K562 (cell line): Measurements from ENCODE around the gene TRPV6. TPM values are rescaled to one million over a fixed set of nuclear protein-coding genes. Genes with fewer than 3 reads are reported as not detected.

Source experiments
- ATAC-seq: fragments of 200-7000 bp; cut with Tn5 transposase; 3 replicates; pipeline ENCODE4 v1.9.1; 2020; ENCODE audit warnings: moderate library complexity
- BruUV-seq: library from RNA; stranded (reverse); fragments of 400-500 nt; replicated peaks from 2 replicates; lab custom pipeline; 2021; lab: Mats Ljungman, UMichigan
- CTCF ChIA-PET: fragments of 300-600 bp; formaldehyde crosslinking; extraction: SDS; loops from one replicate; lab custom pipeline; 2021; ENCODE audit warnings: low intra/inter-chr PET ratio; lab: Yijun Ruan, JAX
- POLR2A ChIA-PET: fragments of 300-600, 350-650 bp; sonication (Branson Sonifier 250); formaldehyde crosslinking; extraction: SDS; loops from one replicate; lab custom pipeline; 2021; ENCODE audit warnings: antibody characterized with exemption, inconsistent platforms; lab: Yijun Ruan, JAX
- DNase-seq, 4 experiments: peaks; one replicate each; pipeline versions ENCODE4 v3.0.0 to v3.0.0-alpha.2; 2011 to 2018; ENCODE audit warnings: low spot score in 3 of 4, mixed read lengths in 3 of 4; ENCODE audit errors: extremely low read depth in 1 of 4
- FAIRE-seq: peaks from 2 replicates; lab custom pipeline; 2011; peaks lifted over from hg19 to GRCh38; lab: Jason Lieb, UNC
- H2AFZ ChIP-seq: 2 replicates; pipeline ENCODE4 v1.6.0; 2011; ENCODE audit warnings: low read depth, low read length, control low read depth, inconsistent platforms
- H3K27ac ChIP-seq: fragments of 200-600 bp; 3 replicates; pipeline ENCODE4 v1.8.0; 2011; ENCODE audit warnings: low read depth, mild to moderate bottlenecking, control low read depth, inconsistent platforms, low read length, moderate library complexity, mixed read lengths; ENCODE audit errors: extremely low read depth
- H3K27me3 ChIP-seq, 2 experiments: fragments of 300-600 bp in 1 of 2; 2 replicates in 1 of 2; 3 replicates in 1 of 2; pipeline versions ENCODE4 v1.6.0 to v1.8.0; 2011; ENCODE audit warnings: inconsistent platforms in 2 of 2, low read length in 2 of 2, mild to moderate bottlenecking in 1 of 2, mixed read lengths in 1 of 2, moderate library complexity in 1 of 2; ENCODE audit not compliant: control insufficient read depth in 2 of 2, insufficient read depth in 2 of 2
- H3K36me3 ChIP-seq: fragments of 300-600 bp; 3 replicates; pipeline ENCODE4 v1.8.0; 2011; ENCODE audit warnings: mild to moderate bottlenecking, low read length, inconsistent platforms; ENCODE audit not compliant: control insufficient read depth, insufficient read depth
- H3K4me1 ChIP-seq, 2 experiments: fragments of 200-600 bp in 1 of 2; replicated peaks in 1 of 2; 2 replicates in 1 of 2; 3 replicates in 1 of 2; pipeline versions ENCODE4 v1.5.1 to v1.8.0; 2011; ENCODE audit warnings: inconsistent platforms in 2 of 2, low read length in 2 of 2, mild to moderate bottlenecking in 1 of 2, mixed read lengths in 1 of 2, moderate library complexity in 1 of 2; ENCODE audit not compliant: control insufficient read depth in 2 of 2, insufficient read depth in 2 of 2
- H3K4me2 ChIP-seq: 2 replicates; pipeline ENCODE4 v1.6.1; 2011; ENCODE audit warnings: low read length, control low read depth, inconsistent platforms, mixed read lengths; ENCODE audit not compliant: insufficient read depth
- H3K4me3 ChIP-seq: fragments of 200-600 bp; sonication (generic), shearing (Covaris generic); 2 replicates; pipeline ENCODE4 v1.5.1; 2016; ENCODE audit warnings: control low read depth, inconsistent platforms
- H3K79me2 ChIP-seq: fragments of 200-600 bp; 3 replicates; pipeline ENCODE4 v1.8.0; 2011; ENCODE audit warnings: low read length, inconsistent platforms; ENCODE audit not compliant: control insufficient read depth, insufficient read depth
- H3K9ac ChIP-seq, 2 experiments: 2 replicates each; pipeline versions ENCODE4 v1.6.0 to v1.6.1; 2011; ENCODE audit warnings: low read depth in 2 of 2, low read length in 2 of 2, control low read depth in 1 of 2, inconsistent platforms in 1 of 2, mild to moderate bottlenecking in 1 of 2, mixed read lengths in 1 of 2; ENCODE audit not compliant: insufficient read depth in 1 of 2
- H3K9me1 ChIP-seq: one replicate; pipeline ENCODE4 v1.6.0; 2011; ENCODE audit warnings: inconsistent platforms, mild to moderate bottlenecking, low read length, moderate library complexity; ENCODE audit not compliant: control insufficient read depth, insufficient read depth
- H3K9me3 ChIP-seq: replicated peaks from 2 replicates; pipeline ENCODE4 v1.5.1; 2011; ENCODE audit warnings: low read depth, low read length, inconsistent platforms; ENCODE audit not compliant: control insufficient read depth, insufficient read depth
- H4K20me1 ChIP-seq: replicated peaks from 2 replicates; pipeline ENCODE4 v1.6.1; 2011; ENCODE audit warnings: low read length, inconsistent platforms, mixed read lengths; ENCODE audit not compliant: control insufficient read depth, insufficient read depth
- EP300 ChIP-seq: IDR thresholded peaks from 2 replicates; pipeline ENCODE4 v1.6.1; 2012; ENCODE audit warnings: low read length, improper control_type of control experiment
- FOXA1 ChIP-seq: fragments of 450-650 bp; IDR thresholded peaks from 2 replicates; pipeline ENCODE4 v1.6.1; 2016; ENCODE audit warnings: mild to moderate bottlenecking, borderline replicate concordance
- FUS ChIP-seq: fragments of 200-400 bp; formaldehyde crosslinking; optimal IDR thresholded peaks from 2 replicates; pipeline ENCODE3; 2017; ENCODE audit warnings: low read depth, low read length
- GABPB2 ChIP-seq: fragments of 250-450 bp; sonication (Bioruptor Pico); conservative IDR thresholded peaks from 2 replicates; pipeline ENCODE4 v1.5.1; 2021; ENCODE audit warnings: mild to moderate bottlenecking
- IRF2 ChIP-seq: sonication (generic); formaldehyde crosslinking; IDR thresholded peaks from 2 replicates; pipeline ENCODE4 v1.8.1; 2022; ENCODE audit warnings: mild to moderate bottlenecking, missing genetic modification reagents
- MYNN ChIP-seq, 2 experiments: sonication (generic); formaldehyde crosslinking in 1 of 2; IDR thresholded peaks; 2 replicates each; pipeline versions ENCODE4 v1.5.0 to v1.6.1; 2016 to 2020; ENCODE audit warnings: antibody characterized with exemption in 1 of 2, missing genetic modification reagents in 1 of 2
- RFX7 ChIP-seq: fragments of 250-450 bp; sonication (Bioruptor Pico); IDR thresholded peaks from 2 replicates; pipeline ENCODE4 v1.5.1; 2021; ENCODE audit warnings: mild to moderate bottlenecking
- ZNF263 ChIP-seq: sonication (generic); formaldehyde crosslinking; IDR thresholded peaks from 2 replicates; pipeline ENCODE4 v1.8.0; 2022; ENCODE audit warnings: mild to moderate bottlenecking, missing genetic modification reagents, borderline replicate concordance
- WGBS: fragments of 100-300 bp; shearing (Covaris generic); methylation state at CpG from one replicate; pipeline ENCODE4 v1.1.6; 2016; ENCODE audit warnings: low coverage, mixed read lengths; ENCODE audit not compliant: insufficient coverage; ENCODE audit errors: missing lambda C conversion rate; 5-methylcytosine and 5-hydroxymethylcytosine counted together
- in situ Hi-C: fragments of 300-500 bp; cut with MboI; formaldehyde crosslinking; loops from 4 replicates; pipeline ENCODE4 v1.15.0; 2018; ENCODE audit warnings: inconsistent platforms, mixed read lengths
- intact Hi-C: fragments of 100-400 bp; cut with micrococcal nuclease; formaldehyde crosslinking; loops from 2 replicates; pipeline ENCODE4 v1.14.2; 2022
- polyA plus RNA-seq, 8 experiments: library from polyadenylated mRNA; depleted of rRNA in 4 of 8; stranded (reverse) in 5 of 8; unstranded in 3 of 8; fragments of >200 nt; fragmentation: Nextera tagmentation in 2 of 8; fragmentation: Illumina TruSeq in 1 of 8; extraction: Ambion mirVana in 2 of 8; extraction: Trizol in 1 of 8; gene quantifications; 2 replicates each; pipeline versions ENCODE4 v1.2.1 to v1.2.3, GENCODE V29; 2011 to 2014; ENCODE audit warnings: inconsistent platforms in 1 of 8, missing spikeins in 1 of 8
- total RNA-seq, 7 experiments: library from RNA; depleted of rRNA in 6 of 7; stranded (reverse); fragments of >200 nt in 6 of 7; fragmentation: Illumina TruSeq in 2 of 7; extraction: Trizol in 2 of 7; gene quantifications; 2 replicates each; pipeline versions ENCODE4 v1.2.1 to v1.2.3, GENCODE V29; 2011 to 2021; ENCODE audit warnings: low replicate concordance in 1 of 7
- TF ChIP-seq, protein P1 (sequence below): sonication (generic); formaldehyde crosslinking; IDR thresholded peaks from 2 replicates; pipeline ENCODE4 v1.8.0; 2022; ENCODE audit warnings: missing genetic modification reagents, mild to moderate bottlenecking, moderate library complexity, borderline replicate concordance
- TF ChIP-seq, protein P2 (sequence below): sonication (generic); formaldehyde crosslinking; IDR thresholded peaks from 2 replicates; pipeline ENCODE4 v1.9.0; 2022; ENCODE audit warnings: mild to moderate bottlenecking, missing genetic modification reagents

Gene TRPV6
- total and polyA plus RNA-seq, 9 of the 15 experiments (the other 6 are each of a cell fraction or from before 2014, with no cell fraction given) = 0.04 to 0.36 (median 0.11) TPM

DNA sequence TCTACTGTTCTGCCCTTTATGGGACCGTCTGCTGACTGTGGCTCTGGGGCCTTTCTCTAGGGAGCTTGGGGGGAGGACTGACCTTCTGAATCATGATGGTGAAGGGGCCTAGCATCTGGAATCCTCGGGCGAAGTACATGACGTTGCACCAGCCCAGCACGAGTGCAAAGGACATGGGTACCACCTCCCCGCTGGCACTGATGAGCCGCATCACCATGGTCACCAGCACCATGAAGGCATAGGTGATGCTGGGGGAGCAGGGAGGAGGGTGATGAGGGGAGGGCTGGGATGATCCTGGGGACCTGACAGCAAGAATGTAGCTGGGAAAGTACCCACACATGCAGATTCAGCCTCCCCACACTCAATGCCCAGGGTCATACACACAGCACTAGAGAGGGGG is 11.1 kb downstream of the TRPV6 start:
- Histone ChIP-seq H3K9me3 (no peaks in the 10 kb centered on the region), H2AFZ (no peak overlapping the region), H3K9ac (no peak overlapping the region), H4K20me1 (0 out of 2 replicates have a peak, but pooled peaks cover 4% of the 10 kb centered on the region), H3K27ac (no peak overlapping the region), H3K79me2 (no peaks in the 10 kb centered on the region), H3K4me1 (peaks cover 0 to 3% of the 10 kb centered on the region in 2 experiments; a peak in 1 of 5 replicates), H3K36me3 (no peaks in the 10 kb centered on the region), H3K27me3 (peaks cover 19 to 75% of the 10 kb centered on the region in 2 experiments), H3K9me1 (no peaks in the 10 kb centered on the region), H3K4me3 (no peak overlapping the region), H3K4me2 (no peak overlapping the region)
- CTCF ChIA-PET = interaction anchor here (0.6 to 4.6 kb wide), 2 partner anchors 128 to 134 kb away, joined by 3 to 31 read pairs; no protein-coding TSS in a partner anchor
- POLR2A ChIA-PET = interaction anchor here (0.7 kb wide), 1 partner anchor 500 kb away, joined by 3 read pairs; no protein-coding TSS in a partner anchor
- ATAC-seq (no peak), DNase-seq (no peak), FAIRE-seq (no peak)
- WGBS = 6% methylated on average over 7 of the region's 7 CpGs
- TF ChIP-seq, protein P1, sequence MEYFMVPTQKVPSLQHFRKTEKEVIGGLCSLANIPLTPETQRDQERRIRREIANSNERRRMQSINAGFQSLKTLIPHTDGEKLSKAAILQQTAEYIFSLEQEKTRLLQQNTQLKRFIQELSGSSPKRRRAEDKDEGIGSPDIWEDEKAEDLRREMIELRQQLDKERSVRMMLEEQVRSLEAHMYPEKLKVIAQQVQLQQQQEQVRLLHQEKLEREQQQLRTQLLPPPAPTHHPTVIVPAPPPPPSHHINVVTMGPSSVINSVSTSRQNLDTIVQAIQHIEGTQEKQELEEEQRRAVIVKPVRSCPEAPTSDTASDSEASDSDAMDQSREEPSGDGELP (CRISPR knock-in tag) = 0 out of 2 replicates have a peak, but pooled peaks have one; percentile 15
- TF ChIP-seq RFX7 (no peak), FUS (no peak), IRF2 (CRISPR knock-in tag) (0 out of 2 replicates have a peak, but pooled peaks have one; percentile 76), EP300 (no peak), MYNN (IDR thresholded peaks at IDR 0.05) (no peak), MYNN (CRISPR knock-in tag; IDR thresholded peaks at IDR 0.05) (no peak), FOXA1 (no peak), GABPB2 (CRISPR knock-in tag) (no peak), ZNF263 (CRISPR knock-in tag) (peak; percentile 78)
- TF ChIP-seq, protein P2, sequence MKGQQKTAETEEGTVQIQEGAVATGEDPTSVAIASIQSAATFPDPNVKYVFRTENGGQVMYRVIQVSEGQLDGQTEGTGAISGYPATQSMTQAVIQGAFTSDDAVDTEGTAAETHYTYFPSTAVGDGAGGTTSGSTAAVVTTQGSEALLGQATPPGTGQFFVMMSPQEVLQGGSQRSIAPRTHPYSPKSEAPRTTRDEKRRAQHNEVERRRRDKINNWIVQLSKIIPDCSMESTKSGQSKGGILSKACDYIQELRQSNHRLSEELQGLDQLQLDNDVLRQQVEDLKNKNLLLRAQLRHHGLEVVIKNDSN = no peak
- intact Hi-C loops = no loop called here
- no TSS peak for BruUV-seq
- in situ Hi-C loops = no loop called here
